ENCODE data around the gene NMB. TPM values are rescaled to one million over a fixed set of nuclear protein-coding genes. Genes with fewer than 3 reads are reported as not detected.

The NMB gene
- total RNA-seq, 1 experiment from 2014 or later = 11.5 TPM

GRCh38 chr15:84697236-84697990, 39.4 kb upstream of the NMB start:
- Histone ChIP-seq H2BK120ac (ENCODE audit: low read depth, low read length, poor library complexity, severe bottlenecking) (no peak overlapping the region), H2BK5ac (ENCODE audit: insufficient read length, low read length) (no peak overlapping the region), H4K5ac (ENCODE audit: insufficient read length, low read depth, low read length) (no peak overlapping the region), H2AFZ (ENCODE audit: low read length) (no peak overlapping the region), H2BK12ac (ENCODE audit: insufficient read length, low read depth, low read length) (no peak overlapping the region), H4K8ac (replicated peaks; ENCODE audit: insufficient read length, low read depth, low read length) (no peak overlapping the region), H3T11ph (ENCODE audit: low read length) (no peak overlapping the region), H3K18ac (ENCODE audit: insufficient read length, low read depth, low read length) (no peak overlapping the region), H3K9me3 (ENCODE audit: control insufficient read depth, low read depth, low read length) (no peaks in the 10 kb centered on the region), H3K27me3 (ENCODE audit: insufficient read depth, low read length) (no peaks in the 10 kb centered on the region), H2BK15ac (ENCODE audit: low read depth, low read length) (no peak overlapping the region), H3K79me1 (ENCODE audit: insufficient read depth, low read depth, low read length, poor library complexity, severe bottlenecking) (no peaks in the 10 kb centered on the region), H3K4me1 (ENCODE audit: insufficient read depth, low read length) (no peaks in the 10 kb centered on the region), H3K4ac (ENCODE audit: low read depth, low read length) (no peak overlapping the region), H3K79me2 (ENCODE audit: insufficient read depth, low read length) (peaks cover 18% of the 10 kb centered on the region; the same call in 1 of the 2 replicates), H3K23ac (ENCODE audit: insufficient read length, low read depth, low read length) (no peak overlapping the region), H3K56ac (ENCODE audit: insufficient read length, low read depth, low read length) (no peak overlapping the region), H4K20me1 (ENCODE audit: control insufficient read depth, insufficient read depth, insufficient read length) (no peaks in the 10 kb centered on the region), H3K4me2 (ENCODE audit: insufficient read depth, insufficient read length, low read length) (no peak overlapping the region), H2AK5ac (ENCODE audit: insufficient read length, low read length) (no peak overlapping the region), H3K9ac (ENCODE audit: extremely low read depth, insufficient read length, low read length) (no peak overlapping the region), H4K91ac (ENCODE audit: insufficient read length, low read depth, low read length) (no peak overlapping the region), H2BK20ac (ENCODE audit: low read depth, low read length, poor library complexity, severe bottlenecking) (no peak overlapping the region), H3K27ac (ENCODE audit: insufficient read length, low read depth, low read length) (no peak overlapping the region), H3K23me2 (ENCODE audit: insufficient read length, low read depth, low read length, poor library complexity, severe bottlenecking) (no peaks in the 10 kb centered on the region), H3K14ac (ENCODE audit: insufficient read depth, low read length) (no peak overlapping the region)
- no peak for DNase-seq
- Mint-ChIP-seq H3K36me3 (ENCODE audit: insufficient read depth in 1 of 3, low read depth in 3 of 3) (peaks cover 0 to 3% (median under 1%) of the 10 kb centered on the region in 3 experiments; a peak in 3 of 7 replicates), H3K27ac (peak overlapping the region in 1 of 3 experiments; percentile 14; a peak in 1 of 7 replicates), H3K27me3 (ENCODE audit: low read depth) (no peaks in the 10 kb centered on the region), H3K4me3 (no peak overlapping the region), H3K9me3 (no peaks in the 10 kb centered on the region), H3K4me1 (no peaks in the 10 kb centered on the region)
- WGBS (ENCODE audit: extremely low coverage, insufficient read length, low lambda C conversion rate) = no CpG with 5 or more reads among the region's 1 CpG
- TF ChIP-seq CTCF (conservative IDR thresholded peaks at IDR 0.05) = no peak

Measured in H9 (cell line).